Measurements from ENCODE around the gene PPP1R37. TPM values are rescaled to one million over a fixed set of nuclear protein-coding genes. Genes with fewer than 3 reads are reported as not detected.

Gene PPP1R37
- total RNA-seq, 1 donor from 2014 or later, result 19.2 TPM

- Histone ChIP-seq H3K4me3 (ENCODE audit: low read depth, low read length) (no peak overlapping the region), H3K27me3 (ENCODE audit: control insufficient read depth, insufficient read depth, low read length) (no peaks in the 10 kb centered on the region), H3K36me3 (ENCODE audit: control insufficient read depth, insufficient read depth, low read length) (peaks cover 1% of the 10 kb centered on the region)
- TF ChIP-seq CTCF (IDR thresholded peaks at IDR 0.05; ENCODE audit: insufficient read depth, low read length, severe bottlenecking), result no peak
- FAIRE-seq (peak; percentile 28), DNase-seq (ENCODE audit: low read depth) (no peak)
These were observed 5.8 kb downstream of the PPP1R37 start for GRCh38 chr19:45098521-45099466.

DNA sequence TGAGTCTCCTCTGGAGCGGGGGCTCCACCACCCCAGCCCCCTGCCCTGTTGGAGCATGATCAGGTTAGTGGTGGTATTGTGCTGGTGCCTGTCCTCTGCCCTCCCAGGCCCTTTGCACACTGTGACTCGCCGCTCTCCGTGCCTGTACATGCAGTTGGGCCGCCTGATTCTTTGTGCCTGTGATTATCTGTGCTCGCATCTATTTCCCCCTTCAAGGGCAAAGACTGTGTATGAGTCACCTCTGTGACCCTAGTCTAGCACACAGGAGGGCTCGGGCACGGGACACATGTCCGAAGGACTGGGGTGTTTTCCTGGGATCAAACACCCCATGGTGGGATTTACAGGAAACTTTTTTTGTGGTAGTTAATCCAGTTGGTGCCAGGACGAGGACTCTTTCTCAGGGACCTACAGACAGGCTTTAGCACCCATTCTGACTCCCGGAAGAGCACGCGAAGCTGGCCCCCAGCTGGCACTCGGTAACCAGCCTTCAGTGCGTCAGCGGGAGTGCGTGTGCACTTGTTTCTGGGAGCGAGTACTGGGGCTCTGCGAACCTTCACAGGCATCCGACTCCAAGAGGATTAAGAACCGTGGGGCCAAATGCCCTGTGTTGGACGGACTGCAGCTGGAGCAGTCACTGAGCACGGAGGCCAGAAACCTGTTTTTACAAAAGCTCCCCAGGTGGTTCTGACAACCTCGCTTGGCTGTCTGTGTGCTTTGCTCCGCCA is 6.7 kb downstream of the PPP1R37 start:
- no peak for TF ChIP-seq CTCF (IDR thresholded peaks at IDR 0.05; ENCODE audit: insufficient read depth, low read length, severe bottlenecking)
- Histone ChIP-seq H3K4me3 (ENCODE audit: low read depth, low read length) (no peak overlapping the region), H3K36me3 (ENCODE audit: control insufficient read depth, insufficient read depth, low read length) (peaks cover 1% of the 10 kb centered on the region), H3K27me3 (ENCODE audit: control insufficient read depth, insufficient read depth, low read length) (no peaks in the 10 kb centered on the region)
- DNase-seq (ENCODE audit: low read depth) (peak; percentile 44), FAIRE-seq (no peak)

GRCh38 chr19:45100201-45100600 is 7.2 kb downstream of the PPP1R37 start:
- peaks cover 1% of the 10 kb centered on the region for H3K36me3 ChIP-seq (ENCODE audit: control insufficient read depth, insufficient read depth, low read length)
- H3K4me3 ChIP-seq (ENCODE audit: low read depth, low read length), result no peak overlapping the region
- TF ChIP-seq CTCF (IDR thresholded peaks at IDR 0.05; ENCODE audit: insufficient read depth, low read length, severe bottlenecking), result no peak
- FAIRE-seq (no peak), DNase-seq (ENCODE audit: low read depth) (no peak)
- no peaks in the 10 kb centered on the region for H3K27me3 ChIP-seq (ENCODE audit: control insufficient read depth, insufficient read depth, low read length)

DNA sequence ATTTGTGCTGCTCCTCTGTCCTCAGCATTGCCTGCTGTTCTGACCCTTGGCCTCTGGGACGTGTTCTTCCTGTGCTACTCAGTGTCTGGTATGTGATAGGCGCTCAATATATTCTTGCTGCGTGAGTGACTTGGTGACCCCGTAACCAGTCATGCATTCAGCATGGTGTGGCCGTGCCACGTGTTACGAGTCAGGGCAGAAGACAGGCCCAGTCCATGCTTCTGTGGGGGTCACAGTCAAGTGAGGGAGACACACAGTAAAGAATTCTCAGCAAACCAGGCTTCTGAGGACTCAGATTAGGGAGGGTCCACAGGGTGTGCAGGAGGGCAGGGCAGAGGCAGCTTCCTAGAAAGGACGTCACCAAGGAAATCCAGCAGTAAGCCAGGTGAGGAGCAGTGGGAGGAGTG is 7.9 kb downstream of the PPP1R37 start:
- no peak for TF ChIP-seq CTCF (IDR thresholded peaks at IDR 0.05; ENCODE audit: insufficient read depth, low read length, severe bottlenecking)
- FAIRE-seq (peak; percentile 97), DNase-seq (ENCODE audit: low read depth) (no peak)
- no peaks in the 10 kb centered on the region for H3K27me3 ChIP-seq (ENCODE audit: control insufficient read depth, insufficient read depth, low read length)
- H3K36me3 ChIP-seq (ENCODE audit: control insufficient read depth, insufficient read depth, low read length), result peaks cover 1% of the 10 kb centered on the region
- H3K4me3 ChIP-seq (ENCODE audit: low read depth, low read length), result no peak overlapping the region

- TF ChIP-seq CTCF (IDR thresholded peaks at IDR 0.05; ENCODE audit: insufficient read depth, low read length, severe bottlenecking), result no peak
These were observed 8.8 kb downstream of the PPP1R37 start for GRCh38 chr19:45101806-45102205.

More at GRCh38 chr19:45101806-45102205, 8.8 kb downstream of the PPP1R37 start:
- FAIRE-seq (no peak), DNase-seq (ENCODE audit: low read depth) (no peak)
- Histone ChIP-seq H3K4me3 (ENCODE audit: low read depth, low read length) (no peak overlapping the region), H3K27me3 (ENCODE audit: control insufficient read depth, insufficient read depth, low read length) (no peaks in the 10 kb centered on the region), H3K36me3 (ENCODE audit: control insufficient read depth, insufficient read depth, low read length) (peaks cover 1% of the 10 kb centered on the region)
